GM12878 (cell line): ENCODE measurements around the gene ARHGAP15.

Source experiments
- EZH2 ChIP-seq: IDR thresholded peaks from 2 replicates; pipeline ENCODE4 v1.6.1; 2012; ENCODE audit warnings: low read depth, mild to moderate bottlenecking, control low read depth, inconsistent platforms, low read length, borderline replicate concordance; ENCODE audit not compliant: control insufficient read depth
- HDAC6 ChIP-seq: fragments of 200-600 bp; sonication (generic); IDR thresholded peaks from one replicate; pipeline ENCODE4 v1.8.0; 2017; ENCODE audit warnings: antibody characterized with exemption; ENCODE audit not compliant: unreplicated experiment
- NBN ChIP-seq: fragments of 450-650 bp; IDR thresholded peaks from 2 replicates; pipeline ENCODE4 v1.6.1; 2016
- NR2C2 ChIP-seq: IDR thresholded peaks from 2 replicates; pipeline ENCODE4 v1.6.1; 2011; ENCODE audit warnings: borderline replicate concordance, low read depth; ENCODE audit not compliant: control insufficient read depth, insufficient read length
- POLR2A ChIP-seq: IDR thresholded peaks from 2 replicates; pipeline ENCODE4 v1.6.1; 2011; ENCODE audit warnings: low read depth, mild to moderate bottlenecking, low read length
- POLR2AphosphoS5 ChIP-seq: IDR thresholded peaks from 2 replicates; pipeline ENCODE4 v1.6.1; 2011; ENCODE audit warnings: mild to moderate bottlenecking, low read length, inconsistent platforms
- SIN3A ChIP-seq: IDR thresholded peaks from 2 replicates; pipeline ENCODE4 v1.6.1; 2012; ENCODE audit warnings: low read depth, low read length, improper control_type of control experiment
- SMC3 ChIP-seq: IDR thresholded peaks from 2 replicates; pipeline ENCODE4 v1.6.1; 2011; ENCODE audit warnings: low read length, improper control_type of control experiment, borderline replicate concordance
- TAF1 ChIP-seq: IDR thresholded peaks from 2 replicates; pipeline ENCODE4 v1.6.1; 2011; ENCODE audit warnings: mild to moderate bottlenecking, low read depth, low read length, borderline replicate concordance
- ZNF274 ChIP-seq: IDR thresholded peaks from one replicate; pipeline ENCODE4 v1.8.0; 2011; ENCODE audit not compliant: insufficient read length, insufficient read depth
- TF ChIP-seq, protein P1 (sequence below), 3 experiments: IDR thresholded peaks in 2 of 3; conservative IDR thresholded peaks in 1 of 3; 2 replicates each; pipeline ENCODE4 v1.5.1; 2011; ENCODE audit warnings: low read depth in 3 of 3, low read length in 3 of 3, mild to moderate bottlenecking in 3 of 3, control low read depth in 2 of 3, moderate library complexity in 2 of 3, inconsistent platforms in 1 of 3, mixed read lengths in 1 of 3; ENCODE audit not compliant: control insufficient read depth in 2 of 3, insufficient read depth in 1 of 3; ENCODE audit errors: extremely low read depth in 1 of 3

DNA sequence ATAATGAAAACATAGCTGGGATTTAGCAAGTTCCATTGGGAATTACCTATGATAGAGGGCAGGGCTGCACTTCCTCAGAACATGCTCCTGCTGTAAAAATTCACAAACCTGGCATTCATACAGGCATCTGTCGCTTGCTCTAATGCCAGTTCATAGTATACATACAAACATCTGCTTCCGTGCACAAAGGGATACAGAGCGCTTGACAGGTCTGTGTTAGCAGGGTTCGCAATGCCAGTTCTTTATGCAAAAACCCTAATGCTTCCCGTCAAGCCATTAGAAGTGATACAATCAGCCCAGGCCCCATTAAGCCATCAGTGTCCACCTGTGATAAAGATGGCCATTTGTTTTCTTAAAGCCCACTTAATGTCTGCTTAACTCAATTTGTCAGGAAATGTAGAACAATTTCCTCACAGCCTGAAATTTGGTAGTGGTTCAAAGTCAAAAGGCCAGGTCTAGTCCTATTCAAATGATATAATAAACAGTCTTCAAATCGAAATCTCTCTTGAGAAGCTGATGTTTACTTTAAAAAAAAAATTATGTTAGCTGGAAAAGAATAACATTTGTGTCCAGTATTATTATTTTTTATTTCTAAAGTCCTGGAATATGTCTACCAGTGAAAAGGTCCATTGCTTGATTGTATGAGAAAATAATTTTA is 556.3 kb downstream of the ARHGAP15 start:
- TF ChIP-seq, protein P1, sequence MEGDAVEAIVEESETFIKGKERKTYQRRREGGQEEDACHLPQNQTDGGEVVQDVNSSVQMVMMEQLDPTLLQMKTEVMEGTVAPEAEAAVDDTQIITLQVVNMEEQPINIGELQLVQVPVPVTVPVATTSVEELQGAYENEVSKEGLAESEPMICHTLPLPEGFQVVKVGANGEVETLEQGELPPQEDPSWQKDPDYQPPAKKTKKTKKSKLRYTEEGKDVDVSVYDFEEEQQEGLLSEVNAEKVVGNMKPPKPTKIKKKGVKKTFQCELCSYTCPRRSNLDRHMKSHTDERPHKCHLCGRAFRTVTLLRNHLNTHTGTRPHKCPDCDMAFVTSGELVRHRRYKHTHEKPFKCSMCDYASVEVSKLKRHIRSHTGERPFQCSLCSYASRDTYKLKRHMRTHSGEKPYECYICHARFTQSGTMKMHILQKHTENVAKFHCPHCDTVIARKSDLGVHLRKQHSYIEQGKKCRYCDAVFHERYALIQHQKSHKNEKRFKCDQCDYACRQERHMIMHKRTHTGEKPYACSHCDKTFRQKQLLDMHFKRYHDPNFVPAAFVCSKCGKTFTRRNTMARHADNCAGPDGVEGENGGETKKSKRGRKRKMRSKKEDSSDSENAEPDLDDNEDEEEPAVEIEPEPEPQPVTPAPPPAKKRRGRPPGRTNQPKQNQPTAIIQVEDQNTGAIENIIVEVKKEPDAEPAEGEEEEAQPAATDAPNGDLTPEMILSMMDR (IDR thresholded peaks at IDR 0.05 in 2 of 3, conservative IDR thresholded peaks at IDR 0.05 in 1 of 3; ENCODE audit: control insufficient read depth in 2 of 3, extremely low read depth in 1 of 3, insufficient read depth in 1 of 3, low read depth in 3 of 3, low read length in 3 of 3), result no peak
- TF ChIP-seq EZH2, result no peak
- TF ChIP-seq NR2C2, result no peak
- TF ChIP-seq SIN3A, result no peak
- no peak for TF ChIP-seq TAF1
- no peak for TF ChIP-seq POLR2AphosphoS5
- no peak for TF ChIP-seq POLR2A
- TF ChIP-seq NBN, result no peak
- TF ChIP-seq ZNF274, result no peak
- TF ChIP-seq HDAC6, result no peak
- no peak for TF ChIP-seq SMC3
